ENCODE results near the gene MFAP5. TPM values are rescaled to one million over a fixed set of nuclear protein-coding genes. Genes with fewer than 3 reads are reported as not detected.

MFAP5 gene
- total RNA-seq, 1 experiment from 2014 or later: not detected

DNA sequence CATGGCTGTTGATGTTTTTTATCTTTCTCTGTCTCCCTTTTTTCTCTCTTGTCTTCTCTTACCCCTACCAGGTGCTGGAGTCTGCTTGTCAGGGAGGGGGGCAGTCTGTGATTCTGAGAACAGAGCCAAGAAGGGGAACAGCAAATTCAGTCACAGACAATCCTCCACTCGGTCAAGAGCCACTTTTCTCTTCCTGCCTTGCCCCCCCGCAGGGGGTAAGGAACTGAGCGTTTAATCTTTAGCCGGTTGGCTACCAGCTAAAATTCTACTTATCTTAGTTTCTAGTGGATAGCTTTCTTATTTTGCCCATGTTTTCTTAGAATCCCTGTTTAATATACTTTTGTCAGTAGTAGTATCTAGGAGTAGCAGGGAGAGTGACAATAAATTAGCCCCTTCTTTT is 37.1 kb upstream of the MFAP5 start:
- peak overlapping the region; percentile 48 for H3K4me3 Mint-ChIP-seq (ENCODE audit: low read depth, unreplicated experiment)
- intact Hi-C loops (cut with micrococcal nuclease; ENCODE audit: unreplicated experiment): no loop called here
- H3K36me3 Mint-ChIP-seq (ENCODE audit: insufficient read depth, unreplicated experiment): peaks cover 28% of the 10 kb centered on the region
- peaks cover 26% of the 10 kb centered on the region for H3K4me1 Mint-ChIP-seq (ENCODE audit: low read depth, unreplicated experiment)
- TF ChIP-seq, protein P1, sequence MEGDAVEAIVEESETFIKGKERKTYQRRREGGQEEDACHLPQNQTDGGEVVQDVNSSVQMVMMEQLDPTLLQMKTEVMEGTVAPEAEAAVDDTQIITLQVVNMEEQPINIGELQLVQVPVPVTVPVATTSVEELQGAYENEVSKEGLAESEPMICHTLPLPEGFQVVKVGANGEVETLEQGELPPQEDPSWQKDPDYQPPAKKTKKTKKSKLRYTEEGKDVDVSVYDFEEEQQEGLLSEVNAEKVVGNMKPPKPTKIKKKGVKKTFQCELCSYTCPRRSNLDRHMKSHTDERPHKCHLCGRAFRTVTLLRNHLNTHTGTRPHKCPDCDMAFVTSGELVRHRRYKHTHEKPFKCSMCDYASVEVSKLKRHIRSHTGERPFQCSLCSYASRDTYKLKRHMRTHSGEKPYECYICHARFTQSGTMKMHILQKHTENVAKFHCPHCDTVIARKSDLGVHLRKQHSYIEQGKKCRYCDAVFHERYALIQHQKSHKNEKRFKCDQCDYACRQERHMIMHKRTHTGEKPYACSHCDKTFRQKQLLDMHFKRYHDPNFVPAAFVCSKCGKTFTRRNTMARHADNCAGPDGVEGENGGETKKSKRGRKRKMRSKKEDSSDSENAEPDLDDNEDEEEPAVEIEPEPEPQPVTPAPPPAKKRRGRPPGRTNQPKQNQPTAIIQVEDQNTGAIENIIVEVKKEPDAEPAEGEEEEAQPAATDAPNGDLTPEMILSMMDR (IDR thresholded peaks at IDR 0.05; ENCODE audit: unreplicated experiment): no peak
- H3K27ac Mint-ChIP-seq (ENCODE audit: unreplicated experiment): no peak overlapping the region
- H3K27me3 Mint-ChIP-seq (ENCODE audit: unreplicated experiment): no peaks in the 10 kb centered on the region
- no peaks in the 10 kb centered on the region for H3K9me3 Mint-ChIP-seq (ENCODE audit: low read depth, unreplicated experiment)
- DNase-seq: no peak
- TSS peak; percentile 23 for BruUV-seq (replicated peaks)
- CTCF ChIA-PET: interaction anchor here (0.5 to 0.6 kb wide), 2 partner anchors 17 to 57 kb away, joined by 3 to 4 read pairs; no protein-coding TSS in a partner anchor

DNA sequence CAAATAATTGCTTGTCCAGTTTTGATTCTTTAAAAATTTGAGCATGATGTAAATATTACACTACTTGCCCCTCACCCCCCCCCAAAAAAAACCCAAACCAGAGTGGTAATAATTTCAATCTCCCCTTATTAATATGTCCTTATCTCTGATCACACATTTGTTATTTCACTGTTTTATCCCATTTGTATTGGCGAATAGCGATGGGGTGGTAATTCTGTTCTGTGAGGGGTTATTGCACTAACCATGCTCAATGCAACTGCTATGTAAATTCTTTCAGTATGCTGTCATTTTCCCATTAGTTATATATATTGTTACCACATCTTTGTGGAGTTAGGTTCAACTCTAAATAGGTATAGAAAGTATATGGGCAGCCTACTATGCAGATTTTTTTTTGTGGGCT is 36.3 kb upstream of the MFAP5 start:
- Mint-ChIP-seq H3K4me1 (ENCODE audit: low read depth, unreplicated experiment) (peaks cover 26% of the 10 kb centered on the region), H3K36me3 (ENCODE audit: insufficient read depth, unreplicated experiment) (peaks cover 28% of the 10 kb centered on the region), H3K27me3 (ENCODE audit: unreplicated experiment) (no peaks in the 10 kb centered on the region), H3K9me3 (ENCODE audit: low read depth, unreplicated experiment) (no peaks in the 10 kb centered on the region), H3K4me3 (ENCODE audit: low read depth, unreplicated experiment) (peak overlapping the region; percentile 97), H3K27ac (ENCODE audit: unreplicated experiment) (peak overlapping the region; percentile 85)
- TF ChIP-seq, protein P1 (IDR thresholded peaks at IDR 0.05; ENCODE audit: unreplicated experiment): no peak
- no peak for DNase-seq
- BruUV-seq (replicated peaks): no TSS peak
- CTCF ChIA-PET: no interaction called here
- intact Hi-C loops (cut with micrococcal nuclease; ENCODE audit: unreplicated experiment): no loop called here

DNA sequence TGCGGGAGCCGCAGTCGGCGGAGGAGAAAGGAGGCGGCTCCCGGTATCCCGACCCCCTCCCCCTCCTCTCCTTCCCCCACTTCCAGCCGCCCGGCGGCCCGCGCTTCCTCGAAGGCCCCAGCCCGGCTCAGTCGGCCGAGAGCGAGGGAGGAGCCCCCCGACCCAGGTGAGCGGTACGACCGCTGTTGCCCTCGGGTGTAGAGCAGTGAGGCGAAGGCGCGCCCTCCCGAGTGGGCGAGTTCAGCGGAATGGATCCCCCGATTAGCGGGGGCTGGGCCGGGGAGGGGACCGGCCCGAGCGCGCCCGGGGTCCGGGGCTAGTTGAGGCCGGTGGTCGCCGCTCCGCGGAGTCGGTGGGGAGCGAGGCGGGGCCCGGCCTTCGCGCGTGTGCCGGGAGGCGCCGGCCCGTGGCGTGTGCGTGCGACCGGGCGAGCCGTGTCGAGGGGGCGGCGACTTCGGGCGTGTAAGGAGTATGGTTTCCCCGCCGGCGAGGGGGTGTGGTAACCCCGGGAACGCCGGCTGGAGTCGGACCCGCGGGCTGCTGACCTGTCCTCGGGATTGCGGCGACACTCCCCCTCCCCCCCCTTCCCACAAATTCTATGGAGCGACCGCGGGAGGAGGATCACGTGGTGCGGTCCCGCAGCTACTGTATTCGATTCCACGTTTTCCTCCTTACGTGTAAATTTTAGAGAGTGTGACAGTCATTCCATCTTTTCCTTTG is 35.7 kb upstream of the MFAP5 start:
- DNase-seq: peak; percentile 46
- Mint-ChIP-seq H3K27me3 (ENCODE audit: unreplicated experiment) (no peaks in the 10 kb centered on the region), H3K36me3 (ENCODE audit: insufficient read depth, unreplicated experiment) (peaks cover 28% of the 10 kb centered on the region), H3K4me1 (ENCODE audit: low read depth, unreplicated experiment) (peaks cover 26% of the 10 kb centered on the region), H3K27ac (ENCODE audit: unreplicated experiment) (peak overlapping the region; percentile 85), H3K4me3 (ENCODE audit: low read depth, unreplicated experiment) (peak overlapping the region; percentile 97), H3K9me3 (ENCODE audit: low read depth, unreplicated experiment) (no peaks in the 10 kb centered on the region)
- intact Hi-C loops (cut with micrococcal nuclease; ENCODE audit: unreplicated experiment): no loop called here
- no TSS peak for BruUV-seq (replicated peaks)
- TF ChIP-seq, protein P1 (IDR thresholded peaks at IDR 0.05; ENCODE audit: unreplicated experiment): no peak
- CTCF ChIA-PET: interaction anchor here (0.7 kb wide), 1 partner anchor 10 kb away, joined by 3 read pairs; no protein-coding TSS in a partner anchor

DNA sequence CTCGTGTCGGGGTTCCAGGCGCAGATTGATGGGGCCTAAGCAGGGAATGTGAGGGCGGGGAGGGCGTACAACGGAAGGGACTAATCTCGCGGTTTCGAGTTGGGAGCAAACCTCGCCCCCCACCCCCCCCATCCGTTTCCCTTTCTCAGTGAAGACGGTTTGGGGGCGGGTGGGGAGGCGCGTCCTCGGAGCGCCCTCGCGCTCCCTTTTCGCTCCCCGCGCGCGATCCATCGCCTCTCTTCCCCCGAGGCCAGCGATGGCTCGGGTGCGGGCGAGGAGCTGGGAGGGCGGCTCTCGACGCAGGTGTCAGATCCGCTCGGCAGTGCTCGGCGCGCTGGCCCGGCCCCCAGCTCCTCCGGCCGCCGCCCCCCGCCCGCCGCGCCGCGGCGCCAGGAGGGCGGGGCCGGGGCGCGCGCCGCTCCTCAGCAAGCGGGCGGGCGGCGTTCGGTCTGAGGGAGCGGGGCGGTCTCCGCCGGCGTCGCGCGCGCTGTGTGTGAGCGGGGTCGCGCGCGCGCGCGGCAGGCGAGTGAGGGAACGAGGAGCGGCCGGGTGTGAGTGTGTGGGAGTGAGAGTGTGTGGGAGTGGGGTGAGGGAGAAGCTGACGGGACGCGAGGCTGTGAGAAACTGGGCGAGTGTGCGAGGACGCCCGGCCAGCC is 35.0 kb upstream of the MFAP5 start, which contains the start of gene RIMKLB:
TSS of gene RIMKLB (plus strand) at position 516 of the 656 bp plus-strand sequence. CDS start 15,876 bp downstream, outside the sequence.
- DNase-seq: peak; percentile 77
- H3K27me3 Mint-ChIP-seq (ENCODE audit: unreplicated experiment): no peaks in the 10 kb centered on the region
- peaks cover 28% of the 10 kb centered on the region for H3K36me3 Mint-ChIP-seq (ENCODE audit: insufficient read depth, unreplicated experiment)
- peaks cover 26% of the 10 kb centered on the region for H3K4me1 Mint-ChIP-seq (ENCODE audit: low read depth, unreplicated experiment)
- TF ChIP-seq, protein P1 (IDR thresholded peaks at IDR 0.05; ENCODE audit: unreplicated experiment): no peak
- intact Hi-C loops (cut with micrococcal nuclease; ENCODE audit: unreplicated experiment): no loop called here
- peak within 1 kb of the TSS; percentile 97 for H3K4me3 Mint-ChIP-seq (ENCODE audit: low read depth, unreplicated experiment)
- H3K9me3 Mint-ChIP-seq (ENCODE audit: low read depth, unreplicated experiment): no peaks in the 10 kb centered on the region
- CTCF ChIA-PET: interaction anchor here (0.7 kb wide), 1 partner anchor 10 kb away, joined by 3 read pairs; no protein-coding TSS in a partner anchor
- BruUV-seq (replicated peaks): no TSS peak
- peak within 1 kb of the TSS; percentile 85 for H3K27ac Mint-ChIP-seq (ENCODE audit: unreplicated experiment)
